NCI-H2227 (cell line): ENCODE data around the gene PWP1.
"Not testable (repeated sequence)": the region's sequence is repeated elsewhere in the genome, so short reads cannot be mapped to it uniquely, and the experiment has no call there.

Source experiments
- DNase-seq: peaks from one replicate; lab custom pipeline; 2025; ENCODE audit not compliant: unreplicated experiment; lab: John Stamatoyannopoulos, UW

PWP1 gene

GRCh38 chr12:107667464-107667863 lies 18.1 kb upstream of the PWP1 start:
- no peak for DNase-seq

GRCh38 chr12:107668320-107669098 lies 17.1 kb upstream of the PWP1 start:
- DNase-seq, result no peak

GRCh38 chr12:107669946-107670345 lies 15.7 kb upstream of the PWP1 start:
- DNase-seq, result no peak

- no peak for DNase-seq
Measured at GRCh38 chr12:107670999-107671643, 14.5 kb upstream of the PWP1 start.

GRCh38 chr12:107677671-107678070 lies 7.9 kb upstream of the PWP1 start:
- DNase-seq, result no peak

GRCh38 chr12:107679336-107679735 lies 6.3 kb upstream of the PWP1 start:
- DNase-seq, result no peak

- no peak for DNase-seq
Measured at GRCh38 chr12:107681455-107681835, 4.2 kb upstream of the PWP1 start.

GRCh38 chr12:107681836-107682820 lies 3.5 kb upstream of the PWP1 start:
- DNase-seq, result no peak

- DNase-seq, result no peak
Measured at GRCh38 chr12:107684029-107684795, 1.4 kb upstream of the PWP1 start.

- DNase-seq, result peak; percentile 75
Measured at GRCh38 chr12:107684990-107685359, 624 bp upstream of the PWP1 start.

- peak; percentile 10 for DNase-seq
Measured at GRCh38 chr12:107695772-107696171, 10.2 kb downstream of the PWP1 start.

- no peak for DNase-seq
Measured at GRCh38 chr12:107702106-107702505, 16.5 kb downstream of the PWP1 start.

- no peak for DNase-seq
Measured at GRCh38 chr12:107704041-107704440, 18.4 kb downstream of the PWP1 start.

GRCh38 chr12:107705522-107705921 lies 19.9 kb downstream of the PWP1 start:
- DNase-seq, result not testable (repeated sequence)

- DNase-seq, result no peak
Measured at GRCh38 chr12:107715780-107716179, 30.2 kb downstream of the PWP1 start.

- no peak for DNase-seq
Measured at GRCh38 chr12:107718606-107719005, 33.0 kb downstream of the PWP1 start.

GRCh38 chr12:107727327-107727726 lies 41.7 kb downstream of the PWP1 start:
- not testable (repeated sequence) for DNase-seq

GRCh38 chr12:107727742-107728141 lies 42.1 kb downstream of the PWP1 start:
- DNase-seq, result not testable (repeated sequence)

- DNase-seq, result no peak
Measured at GRCh38 chr12:107730618-107731341, 45.2 kb downstream of the PWP1 start.

- no peak for DNase-seq
Measured at GRCh38 chr12:107731366-107731765, 45.8 kb downstream of the PWP1 start.
